ENCODE results near the gene ADRA2C. TPM values are rescaled to one million over a fixed set of nuclear protein-coding genes. Genes with fewer than 3 reads are reported as not detected.

The ADRA2C gene
- total RNA-seq, 1 experiment from 2014 or later: 34.1 TPM

- no peak for DNase-seq
- Histone ChIP-seq H3K4me3 (ENCODE audit: insufficient read depth, low read depth, low read length) (no peak overlapping the region), H3K27me3 (ENCODE audit: control insufficient read depth, insufficient read depth, low read length) (peaks cover 15% of the 10 kb centered on the region), H3K36me3 (replicated peaks; ENCODE audit: control insufficient read depth, insufficient read depth, low read length) (no peaks in the 10 kb centered on the region)
Measured at GRCh38 chr4:3762264-3762663, 3.9 kb upstream of the ADRA2C start.

- no peaks in the 10 kb centered on the region for H3K36me3 ChIP-seq (replicated peaks; ENCODE audit: control insufficient read depth, insufficient read depth, low read length)
- DNase-seq: no peak
- H3K27me3 ChIP-seq (ENCODE audit: control insufficient read depth, insufficient read depth, low read length): peaks cover 19% of the 10 kb centered on the region
- no peak overlapping the region for H3K4me3 ChIP-seq (ENCODE audit: insufficient read depth, low read depth, low read length)
Measured at GRCh38 chr4:3762753-3763549, 3.2 kb upstream of the ADRA2C start.

- H3K27me3 ChIP-seq (ENCODE audit: control insufficient read depth, insufficient read depth, low read length): peaks cover 20% of the 10 kb centered on the region
- DNase-seq: peak; percentile 97
- H3K4me3 ChIP-seq (ENCODE audit: insufficient read depth, low read depth, low read length): peak overlapping the region; percentile 43
- H3K36me3 ChIP-seq (replicated peaks; ENCODE audit: control insufficient read depth, insufficient read depth, low read length): no peaks in the 10 kb centered on the region
Measured at GRCh38 chr4:3765271-3766035, 732 bp upstream of the ADRA2C start.

- peaks cover 20% of the 10 kb centered on the region for H3K27me3 ChIP-seq (ENCODE audit: control insufficient read depth, insufficient read depth, low read length)
- H3K4me3 ChIP-seq (ENCODE audit: insufficient read depth, low read depth, low read length): peak overlapping the region; percentile 40
- no peaks in the 10 kb centered on the region for H3K36me3 ChIP-seq (replicated peaks; ENCODE audit: control insufficient read depth, insufficient read depth, low read length)
- peak; percentile 94 for DNase-seq
Measured at GRCh38 chr4:3766785-3767569, 792 bp downstream of the ADRA2C start.

GRCh38 chr4:3767570-3768288 lies 1.5 kb downstream of the ADRA2C start:
- H3K27me3 ChIP-seq (ENCODE audit: control insufficient read depth, insufficient read depth, low read length): peaks cover 20% of the 10 kb centered on the region
- DNase-seq: peak; percentile 77
- H3K4me3 ChIP-seq (ENCODE audit: insufficient read depth, low read depth, low read length): peak overlapping the region; percentile 28
- no peaks in the 10 kb centered on the region for H3K36me3 ChIP-seq (replicated peaks; ENCODE audit: control insufficient read depth, insufficient read depth, low read length)

GRCh38 chr4:3768842-3769641 lies 2.9 kb downstream of the ADRA2C start:
- Histone ChIP-seq H3K36me3 (replicated peaks; ENCODE audit: control insufficient read depth, insufficient read depth, low read length) (no peaks in the 10 kb centered on the region), H3K27me3 (ENCODE audit: control insufficient read depth, insufficient read depth, low read length) (peaks cover 19% of the 10 kb centered on the region), H3K4me3 (ENCODE audit: insufficient read depth, low read depth, low read length) (no peak overlapping the region)
- DNase-seq: no peak

GRCh38 chr4:3769642-3770184 lies 3.5 kb downstream of the ADRA2C start:
- H3K36me3 ChIP-seq (replicated peaks; ENCODE audit: control insufficient read depth, insufficient read depth, low read length): no peaks in the 10 kb centered on the region
- no peak overlapping the region for H3K4me3 ChIP-seq (ENCODE audit: insufficient read depth, low read depth, low read length)
- H3K27me3 ChIP-seq (ENCODE audit: control insufficient read depth, insufficient read depth, low read length): peaks cover 14% of the 10 kb centered on the region
- DNase-seq: no peak

GRCh38 chr4:3770323-3771163 lies 4.4 kb downstream of the ADRA2C start:
- no peak for DNase-seq

GRCh38 chr4:3771164-3771809 lies 5.1 kb downstream of the ADRA2C start:
- Histone ChIP-seq H3K27me3 (ENCODE audit: control insufficient read depth, insufficient read depth, low read length) (peaks cover 12% of the 10 kb centered on the region), H3K36me3 (replicated peaks; ENCODE audit: control insufficient read depth, insufficient read depth, low read length) (no peaks in the 10 kb centered on the region), H3K4me3 (ENCODE audit: insufficient read depth, low read depth, low read length) (no peak overlapping the region)
- DNase-seq: no peak

More at GRCh38 chr4:3770323-3771163, 4.4 kb downstream of the ADRA2C start:
- H3K36me3 ChIP-seq (replicated peaks; ENCODE audit: control insufficient read depth, insufficient read depth, low read length): no peaks in the 10 kb centered on the region
- H3K27me3 ChIP-seq (ENCODE audit: control insufficient read depth, insufficient read depth, low read length): peaks cover 12% of the 10 kb centered on the region
- H3K4me3 ChIP-seq (ENCODE audit: insufficient read depth, low read depth, low read length): no peak overlapping the region

GRCh38 chr4:3771939-3772495 lies 5.8 kb downstream of the ADRA2C start:
- no peak for DNase-seq
- no peak overlapping the region for H3K4me3 ChIP-seq (ENCODE audit: insufficient read depth, low read depth, low read length)
- H3K27me3 ChIP-seq (ENCODE audit: control insufficient read depth, insufficient read depth, low read length): peaks cover 7% of the 10 kb centered on the region
- H3K36me3 ChIP-seq (replicated peaks; ENCODE audit: control insufficient read depth, insufficient read depth, low read length): no peaks in the 10 kb centered on the region

GRCh38 chr4:3772632-3773031 lies 6.4 kb downstream of the ADRA2C start:
- H3K27me3 ChIP-seq (ENCODE audit: control insufficient read depth, insufficient read depth, low read length): peaks cover 4% of the 10 kb centered on the region
- no peaks in the 10 kb centered on the region for H3K36me3 ChIP-seq (replicated peaks; ENCODE audit: control insufficient read depth, insufficient read depth, low read length)

GRCh38 chr4:3773552-3774001 lies 7.4 kb downstream of the ADRA2C start:
- no peak overlapping the region for H3K4me3 ChIP-seq (ENCODE audit: insufficient read depth, low read depth, low read length)

More at GRCh38 chr4:3772632-3773031, 6.4 kb downstream of the ADRA2C start:
- no peak overlapping the region for H3K4me3 ChIP-seq (ENCODE audit: insufficient read depth, low read depth, low read length)
- DNase-seq: no peak

More at GRCh38 chr4:3773552-3774001, 7.4 kb downstream of the ADRA2C start:
- Histone ChIP-seq H3K36me3 (replicated peaks; ENCODE audit: control insufficient read depth, insufficient read depth, low read length) (no peaks in the 10 kb centered on the region), H3K27me3 (ENCODE audit: control insufficient read depth, insufficient read depth, low read length) (no peaks in the 10 kb centered on the region)
- DNase-seq: no peak
